ENCODE data around the gene TRAM2. TPM values are rescaled to one million over a fixed set of nuclear protein-coding genes. Genes with fewer than 3 reads are reported as not detected.

The TRAM2 gene
- total and polyA plus RNA-seq, 4 donors = 7.3 to 20.3 (median 13.0) TPM

GRCh38 chr6:52526634-52527033 lies 50.2 kb downstream of the TRAM2 start:
- Histone ChIP-seq H3K9me3 (ENCODE audit: control insufficient read depth in 4 of 4, low read length in 3 of 4) (no peaks in the 10 kb centered on the region), H3K36me3 (ENCODE audit: control insufficient read depth in 4 of 4, insufficient read depth in 3 of 4, low read depth in 1 of 4, low read length in 3 of 4) (peaks cover 0 to 2% (median 0%) of the 10 kb centered on the region in 4 donors), H3K4me3 (ENCODE audit: low read depth in 1 of 3, low read length in 3 of 3) (no peak overlapping the region), H3K4me1 (ENCODE audit: control insufficient read depth in 4 of 4, insufficient read depth in 4 of 4, low read length in 3 of 4) (peaks cover 0 to 19% (median 6%) of the 10 kb centered on the region in 4 donors), H3K27me3 (ENCODE audit: control insufficient read depth in 4 of 4, insufficient read depth in 4 of 4, low read length in 3 of 4) (no peaks in the 10 kb centered on the region), H3K9ac (ENCODE audit: low read depth in 1 of 2, low read length in 2 of 2) (no peak overlapping the region), H3K27ac (ENCODE audit: low read depth in 1 of 2, low read length in 2 of 2) (no peak overlapping the region)
- DNase-seq (ENCODE audit: low spot score) = no peak
- TF ChIP-seq HNF4G (IDR thresholded peaks at IDR 0.05) = no peak
- no peak for TF ChIP-seq YY1 (IDR thresholded peaks at IDR 0.05)
- no peak for TF ChIP-seq HNF4A (conservative IDR thresholded peaks at IDR 0.05)
- TF ChIP-seq ATF3 (IDR thresholded peaks at IDR 0.05) = no peak
- no peak for TF ChIP-seq JUND (IDR thresholded peaks at IDR 0.05)
- 82% methylated on average over 4 of the region's 4 CpGs for WGBS

GRCh38 chr6:52524918-52525317 lies 51.9 kb downstream of the TRAM2 start:
- H3K9me3 ChIP-seq (ENCODE audit: control insufficient read depth in 4 of 4, low read length in 3 of 4) = no peaks in the 10 kb centered on the region
- no peak overlapping the region for H3K9ac ChIP-seq (ENCODE audit: low read depth in 1 of 2, low read length in 2 of 2)
- WGBS = 96% methylated on average over 4 of the region's 4 CpGs
- no peaks in the 10 kb centered on the region for H3K27me3 ChIP-seq (ENCODE audit: control insufficient read depth in 4 of 4, insufficient read depth in 4 of 4, low read length in 3 of 4)
- H3K4me1 ChIP-seq (ENCODE audit: control insufficient read depth in 4 of 4, insufficient read depth in 4 of 4, low read length in 3 of 4) = peaks cover 2 to 26% (median 12%) of the 10 kb centered on the region in 4 donors
- no peak overlapping the region for H3K27ac ChIP-seq (ENCODE audit: low read depth in 1 of 2, low read length in 2 of 2)
- no peak overlapping the region for H3K4me3 ChIP-seq (ENCODE audit: low read depth in 1 of 3, low read length in 3 of 3)
- no peak for DNase-seq (ENCODE audit: low spot score)
- TF ChIP-seq RXRA (IDR thresholded peaks at IDR 0.05) (no peak), ATF3 (IDR thresholded peaks at IDR 0.05) (no peak), HNF4A (conservative IDR thresholded peaks at IDR 0.05) (no peak), TAF1 (conservative IDR thresholded peaks at IDR 0.05) (no peak), MAX (IDR thresholded peaks at IDR 0.05) (no peak), HNF4G (IDR thresholded peaks at IDR 0.05) (no peak)
- H3K36me3 ChIP-seq (ENCODE audit: control insufficient read depth in 4 of 4, insufficient read depth in 3 of 4, low read depth in 1 of 4, low read length in 3 of 4) = peaks cover 0 to 2% (median 0%) of the 10 kb centered on the region in 4 donors

GRCh38 chr6:52523378-52524142 lies 53.3 kb downstream of the TRAM2 start:
- Histone ChIP-seq H3K36me3 (ENCODE audit: control insufficient read depth in 4 of 4, insufficient read depth in 3 of 4, low read depth in 1 of 4, low read length in 3 of 4) (peaks cover 0 to 1% (median 0%) of the 10 kb centered on the region in 4 donors), H3K9ac (ENCODE audit: low read depth in 1 of 2, low read length in 2 of 2) (peak overlapping the region in 1 of 2 donors; percentile 59), H3K4me3 (ENCODE audit: low read depth in 1 of 3, low read length in 3 of 3) (no peak overlapping the region), H3K4me1 (ENCODE audit: control insufficient read depth in 4 of 4, insufficient read depth in 4 of 4, low read length in 3 of 4) (peaks cover 2 to 40% (median 16%) of the 10 kb centered on the region in 4 donors), H3K27ac (ENCODE audit: low read depth in 1 of 2, low read length in 2 of 2) (peak overlapping the region; percentile 74 to 89), H3K27me3 (ENCODE audit: control insufficient read depth in 4 of 4, insufficient read depth in 4 of 4, low read length in 3 of 4) (no peaks in the 10 kb centered on the region), H3K9me3 (ENCODE audit: control insufficient read depth in 4 of 4, low read length in 3 of 4) (no peaks in the 10 kb centered on the region)
- no peak for DNase-seq (ENCODE audit: low spot score)
- TF ChIP-seq SP1 (IDR thresholded peaks at IDR 0.05) (no peak), CTCF (IDR thresholded peaks at IDR 0.05; ENCODE audit: low read depth, low read length, missing input control) (no peak), HNF4A (conservative IDR thresholded peaks at IDR 0.05) (no peak), MAX (IDR thresholded peaks at IDR 0.05) (no peak), NR2F2 (IDR thresholded peaks at IDR 0.05) (no peak), ZBTB33 (IDR thresholded peaks at IDR 0.05) (no peak), GABPA (IDR thresholded peaks at IDR 0.05 in 1 of 2, conservative IDR thresholded peaks at IDR 0.05 in 1 of 2) (no peak), ATF3 (IDR thresholded peaks at IDR 0.05) (no peak)
- 82% methylated on average over 6 of the region's 6 CpGs for WGBS

Data from liver (tissue), 9 donors.